WTC11 (cell line): Measurements from ENCODE around the gene PRSS33.

ENCODE experiments used
- ATF3 ChIP-seq: sonication (generic); formaldehyde crosslinking; conservative IDR thresholded peaks from 2 replicates; pipeline ENCODE4 v1.8.1; 2022; ENCODE audit warnings: mild to moderate bottlenecking, missing genetic modification reagents
- CTCF ChIP-seq: fragments of 200-600 bp; IDR thresholded peaks from 2 replicates; pipeline ENCODE4 v1.8.0; 2022; ENCODE audit warnings: antibody characterized with exemption
- E2F1 ChIP-seq: sonication (generic); formaldehyde crosslinking; IDR thresholded peaks from 2 replicates; pipeline ENCODE4 v1.8.0; 2022; ENCODE audit warnings: mild to moderate bottlenecking, missing genetic modification reagents
- FOXP4 ChIP-seq: sonication (generic); formaldehyde crosslinking; IDR thresholded peaks from 2 replicates; pipeline ENCODE4 v1.8.0; 2022; ENCODE audit warnings: mild to moderate bottlenecking, missing genetic modification reagents
- HMGXB4 ChIP-seq: sonication (generic); formaldehyde crosslinking; IDR thresholded peaks from 2 replicates; pipeline ENCODE4 v1.8.1; 2023; ENCODE audit warnings: mild to moderate bottlenecking, moderate library complexity, missing genetic modification reagents
- RELA ChIP-seq: sonication (generic); formaldehyde crosslinking; IDR thresholded peaks from 2 replicates; pipeline ENCODE4 v1.8.1; 2022; ENCODE audit warnings: missing genetic modification reagents, mild to moderate bottlenecking, borderline replicate concordance
- TEAD4 ChIP-seq: sonication (generic); formaldehyde crosslinking; IDR thresholded peaks from 2 replicates; pipeline ENCODE4 v1.8.0; 2022; ENCODE audit warnings: mild to moderate bottlenecking, missing genetic modification reagents
- USF1 ChIP-seq: sonication (generic); formaldehyde crosslinking; IDR thresholded peaks from 2 replicates; pipeline ENCODE4 v1.8.0; 2022; ENCODE audit warnings: mild to moderate bottlenecking, missing genetic modification reagents

- TF ChIP-seq CTCF, result no peak
- TF ChIP-seq TEAD4, result no peak
- TF ChIP-seq FOXP4 (CRISPR knock-in tag), result no peak
- TF ChIP-seq E2F1 (CRISPR knock-in tag), result no peak
- no peak for TF ChIP-seq ATF3 (CRISPR knock-in tag)
- TF ChIP-seq HMGXB4 (CRISPR knock-in tag), result no peak
- no peak for TF ChIP-seq USF1 (CRISPR knock-in tag)
- no peak for TF ChIP-seq RELA (CRISPR knock-in tag)
Observed at GRCh38 chr16:2790631-2791030, 3.3 kb upstream of the PRSS33 start.
